Nephron (organoid): ENCODE data around the gene APBA3.
"Not testable (repeated sequence)": the region's sequence is repeated elsewhere in the genome, so short reads cannot be mapped to it uniquely, and the experiment has no call there.

Experiments
- H3K27ac Mint-ChIP-seq, 3 experiments: 2 replicates each; pipeline ENCODE4 v1.8.0; 2020; ENCODE audit warnings: mixed read lengths in 3 of 3, mild to moderate bottlenecking in 2 of 3, moderate library complexity in 1 of 3
- H3K27me3 Mint-ChIP-seq: 2 replicates; pipeline ENCODE4 v1.8.0; 2021; ENCODE audit warnings: low read depth, mild to moderate bottlenecking, moderate library complexity, mixed read lengths
- H3K36me3 Mint-ChIP-seq: 2 replicates; pipeline ENCODE4 v1.8.0; 2020; ENCODE audit warnings: low read depth, mixed read lengths
- H3K4me1 Mint-ChIP-seq: 2 replicates; pipeline ENCODE4 v1.8.0; 2020; ENCODE audit warnings: mixed read lengths
- H3K4me3 Mint-ChIP-seq, 3 experiments: 2 replicates each; pipeline ENCODE4 v1.8.0; 2020; ENCODE audit warnings: mild to moderate bottlenecking in 3 of 3, mixed read lengths in 3 of 3, moderate library complexity in 2 of 3
- H3K9me3 Mint-ChIP-seq: 2 replicates; pipeline ENCODE4 v1.8.0; 2020; ENCODE audit warnings: mixed read lengths
- CTCF ChIP-seq, 3 experiments: fragments of 200-600 bp; sonication (generic); IDR thresholded peaks; one replicate each; pipeline ENCODE4 v1.5.0; 2021; ENCODE audit warnings: antibody characterized with exemption in 3 of 3; ENCODE audit not compliant: unreplicated experiment in 3 of 3

Gene APBA3

DNA sequence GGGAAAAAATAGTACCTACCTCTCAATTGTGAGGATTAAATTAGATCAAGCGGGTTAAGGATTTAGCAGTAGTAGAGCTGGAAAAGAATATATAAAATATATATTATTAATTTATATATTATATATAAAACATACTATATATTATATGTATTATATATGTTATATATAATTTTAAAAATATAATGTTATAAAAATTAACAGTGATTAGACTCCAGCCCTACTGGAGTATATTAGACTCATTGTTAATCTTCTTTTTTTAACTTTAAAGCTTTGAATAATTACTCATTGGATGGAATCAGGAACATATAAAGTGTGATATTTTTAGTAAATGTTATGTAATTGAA, 610 bp upstream of the APBA3 start:
- Mint-ChIP-seq H3K4me1 (peaks cover 21% of the 10 kb centered on the region), H3K36me3 (peaks cover 8% of the 10 kb centered on the region), H3K9me3 (no peaks in the 10 kb centered on the region), H3K4me3 (peak overlapping the region; percentile 98 to 99 (median 99)), H3K27ac (peak overlapping the region; percentile 99 to 100 (median 100)), H3K27me3 (peaks cover 5% of the 10 kb centered on the region)
- no peak for TF ChIP-seq CTCF (IDR thresholded peaks at IDR 0.05; ENCODE audit: unreplicated experiment in 3 of 3)

GRCh38 chr19:3760871-3761361, 576 bp downstream of the APBA3 start:
- H3K36me3 Mint-ChIP-seq: peaks cover 8% of the 10 kb centered on the region
- peaks cover 5% of the 10 kb centered on the region for H3K27me3 Mint-ChIP-seq

DNA sequence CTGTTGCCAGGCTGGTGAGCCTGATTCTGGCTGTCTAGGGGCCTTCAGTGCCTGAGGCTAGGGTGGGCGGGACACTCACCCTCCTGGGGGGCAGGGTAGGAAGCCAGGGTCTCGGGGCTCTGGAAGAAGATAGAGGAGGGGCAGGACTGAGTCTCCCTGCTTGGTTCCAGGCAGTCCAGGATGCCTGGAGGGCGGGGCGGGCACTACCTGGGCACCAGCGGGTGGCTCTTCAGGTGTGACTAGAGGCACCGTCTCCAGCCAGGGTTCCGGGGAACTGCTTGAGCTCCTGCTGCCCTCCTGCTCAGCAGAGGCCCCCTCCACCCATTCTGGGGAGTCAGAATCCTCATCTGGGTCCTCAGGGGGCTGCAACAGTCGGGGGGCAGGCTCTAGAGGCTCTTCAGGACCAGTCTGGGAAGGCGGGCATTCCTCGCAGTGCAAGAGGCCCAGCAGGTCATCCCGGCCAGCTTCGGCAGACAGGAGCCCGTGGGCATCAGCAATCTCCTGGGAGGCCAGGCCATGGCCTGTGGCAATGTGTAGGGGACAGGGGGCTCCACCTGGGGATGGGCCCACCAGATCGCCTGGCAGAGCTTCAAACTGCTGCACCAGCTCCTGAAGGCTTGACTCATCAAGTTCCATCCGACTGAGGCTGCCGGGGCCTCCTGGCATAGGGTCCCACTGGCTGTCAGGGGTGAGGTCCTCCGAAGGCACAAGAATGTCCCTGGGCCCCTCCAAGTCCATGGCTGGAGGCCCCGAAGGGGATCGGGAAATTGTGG, 1.8 kb downstream of the APBA3 start:
- H3K4me1 Mint-ChIP-seq: peaks cover 21% of the 10 kb centered on the region
- peaks cover 16% of the 10 kb centered on the region for H3K36me3 Mint-ChIP-seq
- no peaks in the 10 kb centered on the region for H3K9me3 Mint-ChIP-seq
- no peak for TF ChIP-seq CTCF (IDR thresholded peaks at IDR 0.05; ENCODE audit: unreplicated experiment in 3 of 3)
- peaks cover 5% of the 10 kb centered on the region for H3K27me3 Mint-ChIP-seq
- peak overlapping the region; percentile 95 to 99 (median 98) for H3K4me3 Mint-ChIP-seq
- H3K27ac Mint-ChIP-seq: no peak overlapping the region

More at GRCh38 chr19:3760871-3761361, 576 bp downstream of the APBA3 start:
- no peak for TF ChIP-seq CTCF (IDR thresholded peaks at IDR 0.05; ENCODE audit: unreplicated experiment in 3 of 3)
- Mint-ChIP-seq H3K27ac (peak overlapping the region; percentile 96 to 100 (median 99)), H3K4me1 (peaks cover 21% of the 10 kb centered on the region), H3K4me3 (peak overlapping the region; percentile 95 to 99 (median 98)), H3K9me3 (no peaks in the 10 kb centered on the region)

- Mint-ChIP-seq H3K4me1 (peaks cover 21% of the 10 kb centered on the region), H3K36me3 (peaks cover 20% of the 10 kb centered on the region)
- not testable (repeated sequence) for H3K4me3 Mint-ChIP-seq, H3K27ac Mint-ChIP-seq, H3K9me3 Mint-ChIP-seq, H3K27me3 Mint-ChIP-seq
These were observed 3.2 kb downstream of the APBA3 start for GRCh38 chr19:3758297-3758696.

- peaks cover 16% of the 10 kb centered on the region for H3K4me1 Mint-ChIP-seq
- not testable (repeated sequence) for H3K9me3 Mint-ChIP-seq, H3K27me3 Mint-ChIP-seq, H3K4me3 Mint-ChIP-seq, H3K27ac Mint-ChIP-seq
- H3K36me3 Mint-ChIP-seq: peaks cover 21% of the 10 kb centered on the region
These were observed 3.8 kb downstream of the APBA3 start for GRCh38 chr19:3757705-3758104.

- H3K27me3 Mint-ChIP-seq: no peaks in the 10 kb centered on the region
- no peak overlapping the region for H3K4me3 Mint-ChIP-seq
- TF ChIP-seq CTCF (IDR thresholded peaks at IDR 0.05; ENCODE audit: unreplicated experiment in 3 of 3): no peak
- no peak overlapping the region for H3K27ac Mint-ChIP-seq
- H3K9me3 Mint-ChIP-seq: no peaks in the 10 kb centered on the region
- H3K36me3 Mint-ChIP-seq: peaks cover 28% of the 10 kb centered on the region
- H3K4me1 Mint-ChIP-seq: no peaks in the 10 kb centered on the region
These were observed 7.7 kb downstream of the APBA3 start for GRCh38 chr19:3753631-3754410.
